GM21576 (cell line): ENCODE measurements around the gene SYNPR.

ENCODE experiments used
- ATAC-seq: cut with Tn5 transposase; IDR thresholded peaks from one replicate; pipeline ENCODE4 v1.9.1; 2021; ENCODE audit warnings: mild to moderate bottlenecking, moderate library complexity; ENCODE audit not compliant: unreplicated experiment

Gene SYNPR

DNA sequence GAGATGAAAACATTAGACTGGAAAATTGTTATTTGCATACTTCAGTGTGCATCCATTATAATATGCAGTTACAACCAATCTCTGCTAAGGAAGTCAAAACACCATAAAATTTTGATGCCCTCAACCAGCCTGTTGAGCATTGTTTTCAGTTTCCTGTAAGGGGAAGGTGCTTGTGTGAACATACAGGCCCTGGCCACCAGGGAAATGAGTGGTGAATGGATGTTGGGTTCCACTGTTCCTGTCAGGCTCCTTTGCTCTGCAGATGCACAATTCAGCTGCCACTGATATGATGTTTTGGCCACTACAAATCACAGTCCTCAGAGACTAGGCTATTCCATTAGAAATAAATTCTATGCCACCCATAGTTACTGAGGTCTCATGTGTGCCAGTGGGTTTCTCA lies 184.6 kb downstream of the SYNPR start:
- ATAC-seq = no peak

DNA sequence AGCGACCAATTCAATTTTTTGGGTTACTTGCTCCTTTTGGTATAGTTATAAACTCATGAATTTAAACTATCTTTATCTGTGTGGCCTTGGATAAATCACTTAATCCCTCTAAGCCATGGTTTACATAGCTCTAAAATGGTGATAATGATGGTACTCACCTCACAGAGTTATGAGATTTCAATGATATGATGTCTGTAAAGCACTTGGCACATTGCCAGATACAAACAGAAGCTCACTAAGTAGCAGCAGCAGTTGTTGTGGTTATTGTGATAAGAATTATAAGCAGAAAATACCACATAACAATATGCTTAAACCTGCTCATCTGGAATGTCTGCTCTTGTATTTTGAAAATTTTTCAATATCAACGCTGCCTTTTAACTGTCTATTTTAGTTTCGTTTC lies 189.3 kb downstream of the SYNPR start:
- no peak for ATAC-seq

DNA sequence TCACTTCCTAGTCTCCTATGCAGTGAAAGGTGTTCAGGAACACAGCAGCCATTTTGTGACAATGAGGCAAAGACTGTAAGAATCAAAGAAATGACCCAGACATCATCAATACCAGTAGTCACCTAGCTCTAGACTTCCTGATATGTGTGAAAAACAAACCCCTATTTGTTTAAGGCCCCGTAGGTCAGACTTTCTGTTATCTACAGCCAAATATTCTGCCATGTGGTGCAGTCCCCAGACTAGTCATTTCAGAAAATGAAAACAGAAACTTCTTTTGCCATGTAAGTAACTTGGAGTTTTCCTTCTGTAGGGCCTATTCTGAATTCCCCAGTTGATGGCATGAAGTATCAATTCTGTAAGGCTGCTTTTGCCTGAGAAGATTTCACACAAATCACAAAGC lies 192.6 kb downstream of the SYNPR start:
- ATAC-seq = peak; percentile 67

DNA sequence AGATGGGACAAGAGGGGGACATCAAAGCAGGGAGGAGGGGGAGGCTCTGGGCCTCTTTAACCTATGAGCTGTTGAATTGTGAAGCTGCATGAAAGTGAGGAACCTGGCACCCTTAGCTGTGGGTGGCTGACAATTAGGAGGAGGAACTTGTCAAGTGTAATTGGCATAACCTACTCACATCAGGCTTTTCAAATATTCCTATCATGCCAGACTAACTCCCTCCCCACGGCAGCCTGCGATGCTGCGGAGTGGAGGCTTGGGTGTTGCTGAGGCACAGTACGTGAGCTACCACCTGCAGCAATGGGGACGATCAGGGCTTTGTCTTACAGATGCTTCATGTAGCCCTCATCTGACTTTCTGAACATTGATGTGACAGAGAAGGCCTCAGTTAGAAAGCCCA lies 193.7 kb downstream of the SYNPR start:
- no peak for ATAC-seq

DNA sequence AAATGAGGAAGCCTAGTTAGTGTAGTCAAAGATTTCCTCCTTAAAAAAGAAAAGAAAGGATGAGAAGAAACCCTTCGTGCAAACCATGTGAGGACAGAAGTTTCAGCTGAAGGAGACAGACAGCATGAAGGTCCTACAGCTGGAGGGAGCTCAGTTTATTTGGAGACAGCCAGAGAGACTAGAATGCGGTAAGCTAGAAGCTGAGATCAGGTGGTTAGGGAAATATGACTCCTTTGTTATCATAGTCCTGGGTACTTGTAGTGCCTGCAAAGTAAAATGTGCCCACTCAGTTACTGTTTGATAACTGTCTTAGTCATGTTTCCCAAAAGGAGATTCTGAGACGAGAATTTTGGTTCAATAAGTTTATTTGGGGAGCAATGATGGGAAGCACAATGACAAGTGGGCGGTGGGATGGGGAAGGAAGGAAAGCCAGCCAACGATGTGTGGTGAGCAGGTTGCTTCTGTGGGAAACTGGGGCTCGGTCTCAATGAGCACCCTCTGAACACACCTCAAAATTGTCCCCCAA lies 195.6 kb downstream of the SYNPR start:
- no peak for ATAC-seq

DNA sequence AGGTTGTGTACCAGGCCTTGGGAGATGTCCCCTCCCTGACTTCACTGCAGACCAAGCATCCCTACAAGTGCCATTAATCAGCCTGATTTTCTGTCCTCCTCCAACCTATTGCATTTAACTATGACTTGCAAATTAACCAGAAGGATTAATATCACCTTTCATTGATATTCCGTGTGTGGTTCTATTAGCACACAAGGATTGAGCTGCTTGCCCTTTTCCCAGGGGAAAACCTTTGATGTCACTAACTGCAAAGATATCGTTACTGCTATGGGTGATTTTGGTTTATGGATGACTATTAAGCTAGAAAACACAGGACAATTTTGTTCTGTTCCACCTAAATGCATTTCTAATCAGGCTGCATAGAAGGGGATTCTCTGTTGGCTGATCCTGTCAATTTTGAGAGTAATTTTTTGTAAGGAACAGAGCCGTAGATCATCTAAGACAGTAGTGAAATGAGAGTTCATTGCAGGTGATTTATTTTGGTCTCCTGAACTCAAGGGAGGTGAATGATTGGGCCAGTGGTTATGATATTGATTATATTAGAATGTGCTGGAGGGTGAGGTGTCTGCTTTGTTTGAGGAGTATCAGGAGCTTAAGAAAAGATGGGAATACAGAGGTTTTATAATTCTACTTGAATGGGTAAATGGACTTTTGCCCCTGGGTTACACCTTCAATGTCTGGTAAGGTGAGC lies 196.9 kb downstream of the SYNPR start:
- ATAC-seq = no peak

DNA sequence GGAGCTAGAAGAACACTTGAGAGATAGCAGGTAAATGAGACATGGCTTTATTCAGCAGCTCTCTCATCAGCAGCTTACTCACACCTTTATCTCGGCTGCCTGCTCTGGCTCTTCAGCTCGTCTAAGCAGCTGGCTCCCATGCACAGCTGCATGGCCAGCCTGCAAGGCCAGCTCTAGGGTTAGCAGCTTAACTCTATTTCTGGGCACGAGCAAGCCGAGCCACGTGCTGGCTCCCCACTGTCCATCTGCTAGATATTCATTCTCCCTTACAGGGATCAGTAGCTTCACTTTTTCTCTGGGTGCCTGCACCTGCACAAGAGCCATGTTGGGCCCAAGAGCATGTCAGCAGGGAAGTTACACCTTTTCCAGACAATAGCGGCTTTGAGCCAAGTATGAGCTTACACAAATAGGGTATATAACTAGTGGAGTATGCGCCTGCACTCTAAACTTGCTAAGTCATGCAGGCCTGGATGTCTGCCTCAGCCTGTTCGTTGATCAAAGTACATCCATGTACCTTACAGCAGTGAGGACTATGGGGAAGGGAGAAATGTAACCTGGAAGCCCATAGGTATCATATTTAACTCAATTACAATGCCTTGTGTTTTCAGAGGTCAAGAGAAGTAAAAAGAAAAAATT lies 199.5 kb downstream of the SYNPR start:
- ATAC-seq = no peak

DNA sequence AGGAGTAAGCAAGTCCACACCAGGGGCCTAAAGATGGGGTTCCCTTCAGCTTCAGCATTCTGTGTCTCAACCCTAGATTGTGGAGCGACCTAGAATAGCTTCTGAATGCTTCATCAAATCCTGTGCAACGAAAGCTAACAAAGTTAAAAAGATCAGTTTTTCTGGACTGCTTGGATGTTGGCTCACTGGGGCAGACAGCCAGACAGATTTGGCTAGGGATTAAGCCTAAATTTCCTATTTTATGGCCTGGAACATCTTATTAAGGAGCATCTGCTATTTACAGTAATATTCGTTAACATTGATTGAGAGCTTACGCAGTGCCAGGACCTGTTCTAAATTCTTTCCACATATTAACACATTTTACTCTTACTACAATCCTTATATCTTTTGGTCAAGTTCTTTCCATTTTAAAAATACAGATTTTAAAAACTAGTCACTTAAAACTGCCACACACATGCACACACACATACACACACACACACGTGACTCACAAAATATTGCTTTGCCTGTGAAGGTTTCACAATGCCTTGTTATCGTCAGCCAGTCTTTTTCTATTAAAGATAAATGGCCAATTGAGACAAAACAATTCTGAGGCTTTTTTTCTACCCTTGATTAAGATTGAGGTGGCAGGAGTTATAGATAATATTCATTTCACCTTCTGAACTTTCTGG lies 201.0 kb downstream of the SYNPR start:
- no peak for ATAC-seq

DNA sequence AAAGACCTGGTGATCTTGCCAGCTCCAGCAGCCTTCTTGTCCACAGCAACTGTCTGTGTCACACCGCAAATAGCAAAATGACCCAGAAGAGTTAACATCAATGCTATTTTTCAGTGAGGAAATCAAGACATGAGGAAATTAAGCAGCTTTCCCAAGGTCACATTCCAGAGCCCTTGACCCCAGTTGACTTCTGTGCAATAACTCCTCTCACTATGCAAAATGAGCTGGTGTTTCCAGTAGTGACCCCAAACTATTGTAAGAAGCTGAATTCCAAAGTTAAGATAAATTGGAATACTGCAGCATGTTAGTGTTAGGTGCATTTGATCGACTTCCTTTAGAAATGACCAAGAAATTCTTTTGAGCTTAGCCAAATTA lies 201.5 kb downstream of the SYNPR start:
- no peak for ATAC-seq

DNA sequence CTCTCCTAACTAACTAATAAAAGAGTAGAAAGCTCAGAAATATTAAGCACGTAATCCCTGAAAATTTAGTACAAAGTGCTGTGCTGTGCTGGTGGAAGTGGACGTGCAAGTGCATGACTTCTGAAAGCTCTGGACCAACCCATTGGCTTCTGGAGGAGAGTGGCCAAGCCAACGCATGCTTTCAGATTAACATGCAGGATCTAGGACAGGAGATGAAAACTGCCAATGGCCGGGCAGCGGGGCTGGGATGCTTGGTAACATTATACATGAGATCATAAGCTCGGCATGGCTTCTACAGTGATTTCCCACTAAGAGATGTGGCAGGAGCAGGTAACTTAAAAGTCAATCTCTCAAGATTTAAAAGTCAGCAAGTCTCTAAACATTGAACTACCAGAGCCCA lies 203.5 kb downstream of the SYNPR start:
- ATAC-seq = no peak

DNA sequence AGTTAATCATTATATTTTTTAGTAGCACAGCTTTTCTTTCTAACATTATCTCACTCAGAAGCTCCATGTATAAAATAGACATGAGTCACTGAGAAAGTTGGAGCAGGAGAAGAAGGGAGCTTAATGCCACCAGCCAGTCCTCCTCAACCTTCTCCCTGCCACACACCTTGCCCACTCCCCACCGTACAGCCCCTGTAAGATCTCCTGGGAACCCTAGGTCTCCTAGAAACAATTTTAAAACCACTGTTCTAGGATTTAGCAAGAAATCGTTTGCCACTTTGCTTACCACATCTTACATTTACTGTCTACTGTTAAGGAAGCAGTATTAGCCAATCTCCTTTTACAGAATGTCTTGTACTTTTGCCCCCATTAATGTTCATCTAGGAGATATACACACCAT lies 204.2 kb downstream of the SYNPR start:
- no peak for ATAC-seq

DNA sequence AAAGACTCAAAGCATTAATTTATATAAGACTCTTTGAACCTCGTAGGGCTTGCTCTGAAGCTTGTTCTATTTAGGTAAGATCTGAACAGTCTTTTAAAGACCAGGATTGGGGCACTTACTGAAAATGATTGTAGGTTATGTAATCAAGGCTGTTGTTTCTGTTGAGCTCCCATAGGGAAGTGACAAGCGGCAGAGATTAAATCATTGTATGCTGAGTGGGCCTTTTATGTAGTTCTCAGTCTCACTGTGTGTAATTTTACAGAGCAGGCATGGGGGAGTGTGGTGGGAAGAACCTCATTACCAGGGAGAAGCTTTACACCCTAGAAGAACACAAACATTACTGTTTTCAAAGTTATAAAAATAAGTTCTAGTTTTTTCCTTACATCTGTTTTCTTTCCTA lies 214.4 kb downstream of the SYNPR start:
- no peak for ATAC-seq

DNA sequence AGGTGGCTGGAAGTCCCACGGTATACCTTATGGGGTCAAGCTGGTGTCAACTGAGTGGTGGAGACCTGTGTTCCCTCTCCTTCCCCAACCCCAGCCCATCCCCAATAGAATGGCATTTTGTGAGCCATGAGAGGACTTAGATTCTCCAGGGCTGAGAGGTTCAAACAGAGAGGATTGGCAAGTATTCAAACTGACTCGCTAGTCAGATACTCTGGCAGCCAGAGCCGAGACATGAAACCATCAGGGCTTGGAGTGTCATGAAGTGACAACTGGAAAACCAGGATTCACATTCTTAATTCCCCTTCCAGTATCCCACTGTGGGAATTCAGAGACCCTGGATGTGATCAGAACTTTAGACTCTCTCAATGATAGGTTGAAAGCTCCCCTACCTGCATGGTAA lies 215.0 kb downstream of the SYNPR start:
- no peak for ATAC-seq

DNA sequence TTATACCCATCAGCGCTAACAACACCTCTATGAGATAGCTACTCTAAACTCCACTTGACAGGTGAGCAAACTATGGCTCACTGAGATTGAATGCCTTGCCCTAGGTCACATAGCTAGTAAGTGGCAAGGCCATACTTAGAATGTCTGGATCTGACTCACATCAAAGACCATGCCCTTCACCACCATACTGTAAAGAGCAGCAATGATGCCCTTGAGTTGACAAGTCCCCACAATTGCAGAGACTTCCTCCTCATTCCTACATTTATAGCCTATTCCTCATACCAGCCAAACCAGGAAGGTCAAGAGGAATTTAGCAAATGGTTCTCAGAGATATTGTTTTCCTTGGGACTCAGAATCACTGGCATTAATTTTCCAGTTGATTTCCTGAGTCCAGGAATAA lies 216.5 kb downstream of the SYNPR start:
- no peak for ATAC-seq

DNA sequence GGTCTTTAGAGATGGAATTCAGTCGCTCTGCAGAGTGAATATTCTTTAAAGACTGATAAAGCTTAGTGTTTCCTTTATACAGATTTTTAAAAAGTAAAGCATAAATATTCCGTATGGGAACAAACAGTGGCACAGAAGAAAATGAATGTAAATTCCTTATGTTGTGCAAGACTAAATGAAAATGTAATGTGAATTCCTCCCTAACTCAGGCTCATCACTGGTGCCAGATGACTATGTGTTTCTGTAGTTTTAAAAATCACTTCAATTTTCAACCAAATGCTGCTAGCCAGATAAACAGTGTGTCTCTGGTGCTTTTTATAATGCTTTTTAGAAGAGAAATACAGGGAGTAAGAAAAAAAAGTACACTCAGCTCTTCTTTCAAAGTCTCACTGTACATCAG lies 219.5 kb downstream of the SYNPR start:
- no peak for ATAC-seq

DNA sequence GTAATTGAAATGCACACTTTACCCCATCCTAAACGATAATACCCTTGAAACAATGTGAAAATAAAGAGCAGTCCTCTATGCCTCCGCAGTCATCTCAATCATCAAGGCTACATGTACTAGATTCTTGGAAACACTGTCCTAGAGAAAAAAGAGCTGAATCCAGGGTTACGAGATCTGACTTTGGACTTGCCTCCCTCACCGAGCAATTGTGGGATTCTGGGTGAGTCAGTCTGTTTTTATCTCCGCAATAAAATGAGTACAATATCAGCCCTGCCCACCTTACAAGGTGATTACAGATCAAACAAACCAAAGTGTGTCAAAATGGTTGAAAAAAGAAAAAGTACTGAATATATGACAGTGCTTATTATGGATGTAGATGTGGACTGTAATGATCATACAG lies 222.1 kb downstream of the SYNPR start:
- no peak for ATAC-seq

DNA sequence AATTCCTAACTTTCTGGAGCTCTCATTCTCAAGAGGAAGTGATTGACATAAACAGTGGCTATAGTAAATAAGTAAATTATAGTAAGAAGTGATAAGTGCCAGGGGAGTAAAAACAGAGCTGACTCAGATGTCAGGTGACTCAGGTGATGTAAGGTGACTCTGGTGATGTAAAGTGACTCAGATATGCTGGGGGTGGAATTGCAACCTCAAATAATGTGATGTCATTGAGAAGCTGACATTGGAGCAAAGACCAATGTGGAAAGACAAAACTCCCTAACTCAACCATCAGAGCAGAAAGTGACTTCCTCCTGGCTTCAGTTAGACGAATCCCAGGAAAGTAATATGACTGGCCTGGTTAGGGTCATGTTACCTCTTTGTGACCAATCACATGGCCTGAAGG lies 230.2 kb downstream of the SYNPR start:
- ATAC-seq = no peak

DNA sequence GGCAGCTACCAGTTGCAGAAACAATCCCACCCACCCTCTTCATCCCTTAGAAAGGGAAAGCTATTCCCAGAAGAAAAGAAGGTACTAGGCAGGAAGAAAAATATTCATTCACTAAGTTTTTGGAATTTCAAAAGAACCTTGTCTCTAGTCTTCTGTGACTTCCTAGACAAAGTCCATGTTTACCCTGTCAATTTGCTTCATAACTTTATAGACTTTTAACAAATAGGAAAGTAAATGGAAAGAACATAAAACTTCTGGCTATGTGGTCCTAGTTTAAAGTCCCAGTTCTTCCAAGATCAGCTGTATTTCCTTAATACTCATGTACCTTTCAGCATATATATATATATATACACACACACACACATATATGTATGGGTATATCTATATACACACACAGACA lies 230.7 kb downstream of the SYNPR start:
- ATAC-seq = no peak

DNA sequence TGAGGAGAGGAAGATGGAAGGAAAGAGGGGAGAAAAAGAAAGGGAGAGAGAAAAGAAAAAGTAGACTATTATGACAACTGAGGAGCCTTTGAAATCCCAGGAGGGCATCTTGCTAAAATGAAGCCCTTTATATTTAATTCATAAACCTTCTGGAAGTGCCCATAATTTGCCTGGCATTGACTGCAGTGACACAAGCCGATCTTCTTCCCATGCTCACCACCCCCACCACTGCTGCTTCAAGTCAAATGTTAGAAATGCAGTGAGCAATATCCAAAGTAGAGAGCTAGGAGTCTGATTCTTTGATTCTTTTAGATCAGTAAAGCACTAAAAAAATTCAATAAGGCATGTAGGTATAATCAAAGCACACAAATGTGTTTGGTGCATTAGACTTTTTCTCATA lies 235.7 kb downstream of the SYNPR start:
- ATAC-seq = no peak

DNA sequence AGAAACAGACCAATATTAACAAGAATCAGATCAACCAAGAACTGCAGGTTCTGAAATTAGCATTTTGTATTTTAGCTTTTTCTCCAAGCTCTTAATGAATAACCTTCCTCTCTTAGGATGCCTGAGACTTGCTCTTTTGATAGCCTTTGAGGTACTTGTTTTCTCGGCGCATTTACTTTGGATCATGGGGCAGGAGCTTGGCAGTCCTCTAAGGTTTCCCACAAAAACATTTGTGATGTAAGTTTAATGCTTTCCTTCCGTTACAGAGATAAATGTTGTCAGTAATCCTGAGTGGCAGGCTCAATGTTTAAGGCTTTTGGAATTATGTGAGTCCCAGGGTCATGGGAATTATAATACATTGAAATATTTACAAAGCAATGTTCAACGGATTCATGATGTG lies 236.6 kb downstream of the SYNPR start:
- no peak for ATAC-seq

DNA sequence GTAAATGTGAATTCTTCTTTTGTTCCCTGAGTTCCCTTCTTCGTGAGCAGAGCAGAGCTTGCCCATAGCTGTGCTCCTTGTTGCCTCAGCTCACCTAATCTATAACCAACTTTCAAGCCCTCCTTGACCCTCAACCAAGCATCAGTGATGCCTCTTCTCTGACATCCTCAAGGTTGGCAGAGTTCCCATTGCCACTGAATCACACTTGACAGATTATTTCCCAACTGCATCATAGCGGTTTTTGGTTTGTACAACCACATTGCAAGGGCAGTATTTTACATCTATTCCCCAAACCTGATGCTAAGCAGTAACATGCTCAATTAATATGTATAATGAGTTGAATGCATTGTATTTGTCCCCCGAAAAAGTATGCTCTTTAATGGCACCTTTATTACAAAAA lies 241.3 kb downstream of the SYNPR start:
- ATAC-seq = no peak

DNA sequence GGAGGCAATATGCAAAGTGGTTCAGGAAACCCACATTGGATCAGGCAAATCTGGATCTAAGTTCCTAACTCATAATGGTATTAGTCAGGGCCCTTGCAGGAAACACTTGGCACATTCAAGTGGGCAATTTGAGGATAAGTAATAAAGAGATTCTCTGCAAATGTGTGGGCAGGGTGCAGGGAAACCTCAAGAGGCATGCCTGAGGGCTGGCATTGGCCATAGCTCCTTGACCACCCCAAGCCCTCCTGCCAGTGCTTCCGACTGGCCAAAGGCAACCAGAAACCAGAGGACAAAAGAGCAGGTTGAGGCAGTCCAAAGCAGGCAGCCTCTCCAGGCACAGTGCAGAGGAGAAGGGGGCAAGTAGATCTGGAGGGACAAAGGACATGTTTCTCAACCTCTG lies 243.5 kb downstream of the SYNPR start:
- ATAC-seq = no peak
